DMS53 (cell line): ENCODE measurements around the gene CCR1.

Experiments
- DNase-seq: peaks from one replicate; lab custom pipeline; 2025; lab: John Stamatoyannopoulos, UW

Gene CCR1

DNA sequence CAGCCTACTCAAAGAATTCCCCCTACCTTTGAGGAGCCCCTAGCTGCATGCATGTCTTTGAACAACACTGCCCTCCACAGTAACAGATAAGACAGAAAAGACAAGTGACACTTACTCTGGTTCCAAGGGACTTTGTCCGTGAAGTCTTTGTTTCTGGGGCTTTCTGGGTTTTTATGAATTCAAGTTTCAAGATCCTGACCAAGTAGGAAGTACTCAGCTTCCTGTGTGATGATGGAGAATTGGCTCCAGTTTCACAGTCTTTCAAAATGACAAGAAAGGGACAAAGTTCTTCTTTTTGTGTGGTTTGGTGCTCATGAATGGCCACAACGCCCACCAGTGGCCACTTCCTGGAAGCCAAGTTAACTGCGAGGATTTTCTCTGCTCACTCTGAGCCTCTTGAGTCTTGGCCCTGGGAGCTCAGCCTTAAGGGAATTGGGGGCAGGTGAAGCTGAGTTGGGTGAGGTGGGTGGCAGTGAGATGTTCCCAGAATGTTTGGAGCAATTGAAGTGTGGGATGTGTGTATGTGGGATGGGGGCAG is at the start of gene CCR1:
TSS of gene CCR1 (minus strand) at position 147 of the 538 bp plus-strand sequence. CDS start 4,000 bp downstream, outside the sequence.
- peak; percentile 15 for DNase-seq

DNA sequence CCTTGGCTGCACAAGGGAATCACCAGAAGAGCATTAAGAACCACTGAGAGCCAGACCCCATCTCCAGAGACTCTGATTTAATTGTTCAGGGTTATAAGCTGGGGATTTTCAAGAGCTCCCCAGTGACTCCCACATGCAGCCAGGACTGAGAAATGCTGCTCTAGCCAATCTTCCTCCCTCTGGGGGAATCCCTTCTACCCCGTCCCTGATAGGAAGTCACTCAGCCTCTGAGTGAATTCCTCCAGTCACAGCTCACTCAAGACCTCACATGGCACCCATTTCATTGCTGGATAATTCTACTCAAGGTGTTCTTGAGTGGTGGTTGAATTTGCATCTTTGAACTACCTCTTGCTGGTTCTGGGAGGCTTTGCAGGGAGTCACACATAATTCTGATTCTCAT is 44.9 kb upstream of the CCR1 start:
- DNase-seq: no peak

DNA sequence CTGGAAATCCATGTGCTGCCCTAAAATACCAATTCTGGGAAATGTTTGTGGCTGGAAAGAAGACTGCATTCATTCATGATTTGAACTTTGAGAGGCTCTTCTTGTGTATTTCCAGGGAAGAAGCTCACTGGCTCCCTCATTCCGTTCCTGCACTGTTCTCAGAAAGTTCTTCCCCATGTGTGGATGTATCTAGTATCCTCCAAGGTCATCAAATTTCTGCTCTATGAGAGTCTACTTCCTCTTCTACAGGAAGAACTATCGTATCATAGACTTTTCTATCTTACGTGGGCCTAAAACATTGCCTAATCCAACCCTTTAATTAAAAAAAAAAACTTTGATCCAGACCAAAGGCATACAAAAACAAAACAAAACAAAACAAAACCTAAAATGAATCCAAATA is 37.0 kb upstream of the CCR1 start:
- no peak for DNase-seq

DNA sequence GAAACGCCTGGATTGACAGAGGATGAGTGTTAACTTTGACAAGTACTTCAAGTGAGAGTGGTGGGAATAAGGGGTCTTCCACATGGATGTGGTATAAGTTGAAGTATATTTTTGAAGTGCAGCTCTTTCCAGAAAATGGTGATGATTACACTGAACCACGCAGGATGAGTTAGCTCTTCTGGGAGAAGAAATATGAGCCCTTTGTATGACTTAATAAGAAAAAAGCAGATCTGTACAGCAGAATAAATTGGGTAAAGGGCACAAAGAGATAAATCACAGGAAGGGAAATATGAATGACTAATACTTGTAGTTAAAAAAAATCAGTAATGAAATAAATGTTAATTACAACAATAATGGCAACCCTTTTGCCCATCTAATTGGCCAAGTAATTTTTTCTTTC is 35.4 kb upstream of the CCR1 start:
- no peak for DNase-seq

DNA sequence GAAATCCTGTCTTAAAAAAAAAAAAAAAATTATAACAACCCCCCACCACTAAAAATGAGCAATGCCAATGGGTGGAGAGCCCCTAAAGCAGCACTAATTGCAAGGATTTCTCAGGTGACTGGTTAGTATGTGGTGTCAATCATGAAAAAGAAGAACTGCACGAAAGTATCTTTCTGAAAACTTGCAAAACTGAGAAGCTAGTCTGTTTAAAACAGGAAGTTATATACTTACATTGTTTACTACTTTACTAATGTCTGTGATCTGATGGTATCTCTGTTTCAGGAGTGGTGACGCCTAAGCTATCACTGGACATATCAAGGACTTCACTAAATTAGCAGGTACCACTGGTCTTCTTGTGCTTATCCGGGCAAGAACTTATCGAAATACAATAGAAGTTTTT is 34.0 kb upstream of the CCR1 start, which contains the start of gene CCR3:
TSS of gene CCR3 (plus strand) at position 341 of the 400 bp plus-strand sequence. CDS start 22,699 bp downstream, outside the sequence.
- no peak for DNase-seq

DNA sequence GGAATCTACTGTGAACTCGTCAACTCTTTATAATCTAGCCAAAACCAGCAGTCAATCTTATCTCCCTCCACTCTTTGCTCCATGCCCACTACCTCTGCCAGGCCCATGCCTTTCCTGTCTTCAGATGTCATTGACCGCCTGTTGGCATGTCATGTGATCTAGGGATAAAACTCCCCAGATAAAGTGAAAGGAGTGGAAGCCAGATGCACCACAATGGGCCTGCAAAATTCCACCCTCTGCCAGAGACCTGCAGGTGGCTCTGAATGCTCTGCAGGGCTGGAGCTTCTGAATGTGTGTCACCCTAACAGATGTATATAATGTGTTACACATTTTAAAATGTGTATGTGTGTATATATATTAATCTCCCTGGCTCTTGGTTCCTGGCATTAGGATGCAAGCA is 31.8 kb upstream of the CCR1 start:
- DNase-seq: no peak

DNA sequence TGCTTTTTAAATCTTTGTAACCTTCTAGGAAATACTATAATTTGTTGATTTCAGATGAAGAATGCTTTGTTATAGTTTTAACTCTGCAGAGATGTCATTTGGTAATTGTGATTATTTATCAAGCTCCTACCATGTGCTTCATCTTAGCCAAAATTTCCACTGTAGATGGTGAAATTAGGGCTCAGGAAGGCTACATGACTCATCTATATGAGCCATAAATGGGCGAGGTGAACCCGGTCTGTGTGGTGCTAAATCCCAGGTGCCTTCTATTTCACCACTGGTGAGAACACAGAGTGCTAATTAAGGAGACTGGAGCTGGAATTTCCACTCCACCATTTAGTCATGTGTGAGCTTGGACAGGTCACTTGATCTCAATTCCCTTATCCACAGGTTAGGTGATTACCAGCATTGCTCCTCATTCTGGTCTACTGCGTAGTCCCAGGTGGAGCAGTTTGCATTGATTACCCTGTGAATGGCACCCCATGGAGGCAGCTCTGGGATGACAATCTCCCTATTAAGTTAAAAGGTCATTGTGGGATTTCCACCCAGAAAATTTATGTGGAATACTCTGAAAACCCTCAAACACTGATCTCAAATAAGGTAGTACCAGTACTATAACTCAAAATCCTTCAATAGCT is 31.3 kb upstream of the CCR1 start:
- DNase-seq: no peak

DNA sequence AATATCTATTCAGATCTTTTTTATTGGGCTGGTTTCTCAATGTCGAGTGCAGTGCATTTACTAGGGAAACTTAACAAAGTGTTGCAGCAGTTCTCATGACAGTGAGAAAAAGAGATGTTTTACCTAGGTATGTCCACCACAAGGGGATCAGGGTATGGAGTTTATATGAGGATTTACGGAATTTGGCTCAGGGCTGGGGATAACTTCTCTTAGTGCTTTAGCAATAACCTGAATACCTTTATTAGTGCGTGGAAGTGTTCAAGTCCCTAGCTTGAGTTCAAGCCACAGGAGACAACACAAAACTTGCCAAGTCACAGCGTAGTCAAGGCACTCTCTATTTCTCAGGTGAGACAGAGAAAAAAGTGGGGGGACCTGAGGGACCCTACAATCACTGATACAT is 30.3 kb upstream of the CCR1 start:
- DNase-seq: no peak

DNA sequence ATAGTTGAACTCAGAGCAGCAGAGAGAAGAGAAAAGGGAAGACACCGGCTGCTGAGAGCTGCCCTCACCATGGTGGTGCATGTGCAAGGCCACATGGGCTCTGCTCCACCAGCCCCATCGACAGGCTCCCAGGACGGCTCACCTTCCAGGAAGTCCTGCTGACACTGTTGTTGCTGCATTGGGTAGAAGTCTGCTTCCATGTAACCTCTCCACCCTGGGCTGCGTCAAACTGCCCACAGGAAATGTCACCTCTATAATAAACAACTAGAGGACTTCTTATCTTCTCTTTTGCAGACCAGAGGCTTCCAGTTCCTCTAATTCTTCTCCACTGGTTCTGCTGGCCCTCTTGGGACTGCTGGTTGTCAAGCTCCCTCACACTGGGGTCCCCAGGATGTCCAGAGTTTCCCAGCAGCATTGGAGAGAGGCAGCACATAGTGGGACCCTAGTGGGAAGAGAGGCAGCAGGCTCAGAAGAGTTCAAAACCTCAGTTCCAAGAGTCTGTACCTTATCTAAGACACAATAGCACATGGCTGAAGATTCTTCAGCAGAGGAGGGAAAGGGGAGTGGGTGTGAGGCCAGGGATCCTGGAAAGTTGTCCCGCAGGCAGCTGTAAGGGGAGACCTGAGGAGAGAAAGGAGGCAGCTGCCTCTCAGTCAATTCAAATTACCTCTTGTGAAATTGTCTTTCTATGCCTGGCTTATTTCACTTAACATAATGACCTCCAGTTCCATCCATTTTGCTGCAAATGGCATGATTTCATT is 28.4 kb upstream of the CCR1 start:
- no peak for DNase-seq

DNA sequence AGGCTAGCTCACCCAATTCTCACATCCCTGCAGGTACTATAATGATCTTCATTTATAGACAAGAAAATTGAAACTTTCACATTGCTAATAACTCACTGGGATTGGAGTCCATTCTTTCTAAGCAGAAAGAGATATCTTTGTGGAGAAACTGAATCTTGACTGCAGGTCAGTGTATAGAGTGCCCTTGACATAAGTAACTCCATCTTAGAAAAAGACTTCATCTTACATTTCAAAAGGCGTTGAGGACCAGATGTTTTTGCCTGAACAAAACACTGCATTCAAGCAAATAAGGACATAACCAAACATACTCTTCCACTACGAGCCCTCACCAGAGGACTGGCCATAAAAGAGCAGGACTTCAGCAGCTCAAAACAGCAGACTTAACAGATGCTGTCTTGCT is 27.3 kb upstream of the CCR1 start:
- DNase-seq: no peak

DNA sequence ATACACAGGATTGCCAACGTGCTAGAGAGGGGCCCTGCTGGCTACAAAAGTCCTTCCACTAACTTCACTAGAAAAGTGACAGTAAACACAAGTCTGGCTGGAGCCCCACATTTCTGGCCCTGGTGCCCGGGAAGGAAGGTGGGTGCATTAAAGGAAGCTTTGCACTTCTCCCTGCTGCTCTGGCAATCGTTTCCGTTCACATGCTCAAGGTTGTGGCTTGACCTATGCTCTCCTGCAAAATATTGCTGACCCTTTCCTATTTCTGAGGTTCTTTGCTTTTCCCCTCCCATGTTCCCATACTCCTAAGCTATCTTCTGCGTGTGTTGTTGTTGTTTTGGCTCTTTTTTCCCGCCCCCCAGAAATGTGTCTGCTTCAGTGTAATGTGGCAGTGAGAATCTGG is 25.1 kb upstream of the CCR1 start:
- no peak for DNase-seq

DNA sequence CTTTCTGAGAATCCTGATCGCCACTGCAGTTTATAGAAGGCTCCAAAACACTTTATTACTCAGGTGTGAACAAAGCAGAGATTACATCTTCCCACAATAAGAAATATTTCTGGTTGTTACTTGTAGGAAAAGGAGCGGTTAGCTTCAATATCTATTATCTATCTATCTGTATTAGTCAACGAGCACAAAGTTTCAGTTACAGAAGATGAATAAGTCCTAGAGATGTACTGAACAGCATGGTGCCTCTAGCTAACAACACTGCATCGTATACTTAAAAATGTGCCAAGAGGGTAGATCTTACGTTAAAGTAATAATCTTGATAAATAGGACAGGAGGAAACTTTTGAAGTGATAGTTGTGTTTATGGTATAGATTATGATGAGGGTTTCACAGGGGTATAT is 23.2 kb upstream of the CCR1 start:
- no peak for DNase-seq

DNA sequence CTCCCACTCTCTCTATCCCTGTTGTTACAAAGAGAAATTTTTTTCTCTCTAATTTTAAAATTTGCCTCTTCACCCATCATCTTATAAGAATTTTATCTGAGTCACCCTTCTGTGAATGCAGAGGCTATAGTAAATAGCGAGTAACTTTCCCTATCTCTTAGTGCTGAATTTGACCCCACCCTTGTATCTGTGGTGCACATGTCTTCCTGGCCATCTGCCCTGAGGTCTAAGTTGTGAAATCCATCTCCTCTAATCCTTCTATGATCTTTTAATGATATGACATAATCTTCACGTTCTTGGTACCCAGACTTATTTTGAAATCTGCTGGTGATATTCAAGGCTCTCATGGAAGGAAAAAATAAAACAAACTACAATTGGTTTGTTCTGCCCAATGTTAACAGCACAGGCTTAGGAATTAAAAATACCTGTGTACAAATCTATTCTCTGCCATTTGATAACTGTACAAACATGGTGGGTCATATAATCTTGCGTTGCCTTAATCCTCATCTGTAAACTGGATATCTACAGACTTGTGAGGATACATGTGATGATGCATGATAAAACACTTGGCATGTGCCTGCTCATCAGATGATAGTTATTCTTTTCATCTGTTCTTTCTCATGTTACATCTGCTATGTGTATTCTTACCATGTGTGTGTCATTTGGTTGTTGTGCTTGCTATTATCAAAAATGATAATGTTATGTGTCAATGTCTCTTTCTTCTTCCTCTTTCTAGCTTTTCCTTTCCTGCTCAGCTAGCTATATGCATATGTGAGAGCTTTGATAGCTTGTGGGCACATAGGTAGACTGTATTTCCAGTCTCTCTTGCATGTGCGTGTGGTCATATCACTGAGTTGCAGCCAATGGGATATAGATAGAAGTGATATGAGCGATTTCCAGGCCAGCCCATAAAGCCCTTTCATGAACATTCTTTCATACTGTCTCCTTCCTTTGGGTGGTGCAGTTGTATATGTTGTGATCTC is 20.4 kb upstream of the CCR1 start:
- no peak for DNase-seq

DNA sequence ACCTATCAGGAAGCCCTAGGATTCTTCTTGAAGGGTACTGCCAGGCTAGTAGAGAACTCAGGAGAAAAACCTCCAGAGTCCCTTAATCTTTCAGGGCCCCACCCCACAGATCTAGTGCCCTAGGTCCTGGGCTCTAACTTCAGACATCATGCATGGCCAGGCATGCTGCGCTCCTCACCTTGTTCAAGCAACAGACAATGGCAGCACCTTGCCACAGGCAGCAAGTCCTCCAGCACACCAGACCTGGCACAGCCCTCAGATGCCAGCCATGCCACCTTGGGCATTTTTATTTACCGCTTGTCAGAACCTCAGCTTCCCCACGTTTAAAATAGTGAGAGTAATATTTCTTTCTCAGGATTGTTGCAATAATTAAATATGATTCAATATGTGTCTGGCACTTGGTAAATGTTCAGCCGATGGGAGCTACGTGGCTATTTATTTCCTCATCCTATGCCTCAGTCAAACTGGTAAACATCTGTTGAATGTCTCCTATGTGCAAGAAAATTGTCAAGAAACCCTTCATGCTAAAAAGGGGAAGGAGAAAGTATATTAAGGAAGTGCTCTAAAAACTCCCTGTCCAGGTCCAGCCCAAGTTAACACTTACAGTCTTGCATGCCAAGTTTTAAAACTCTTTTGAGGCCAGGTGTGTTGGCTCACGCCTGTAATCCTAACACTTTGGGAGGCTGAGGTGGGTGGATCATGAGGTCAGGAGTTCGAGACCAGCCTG is 14.5 kb upstream of the CCR1 start:
- DNase-seq: no peak

DNA sequence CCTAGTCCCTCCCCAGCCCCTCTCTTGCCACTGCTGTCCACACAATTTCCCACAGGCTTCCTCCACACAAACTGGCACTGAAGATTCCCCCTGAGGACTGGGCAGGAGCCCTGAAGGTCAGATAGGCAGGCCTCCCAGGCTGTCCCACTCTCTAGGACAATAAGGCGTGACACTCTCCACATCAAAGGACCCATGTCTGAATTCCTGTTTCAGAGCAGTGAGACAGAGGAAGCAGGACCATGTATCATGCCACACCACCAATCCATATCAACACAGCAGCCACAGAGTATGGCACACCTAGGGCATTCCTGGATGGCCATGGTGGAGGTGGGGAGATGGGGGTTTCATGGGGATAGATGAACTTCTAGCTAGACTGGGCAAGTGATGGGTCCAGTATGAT is 13.8 kb upstream of the CCR1 start:
- no peak for DNase-seq

DNA sequence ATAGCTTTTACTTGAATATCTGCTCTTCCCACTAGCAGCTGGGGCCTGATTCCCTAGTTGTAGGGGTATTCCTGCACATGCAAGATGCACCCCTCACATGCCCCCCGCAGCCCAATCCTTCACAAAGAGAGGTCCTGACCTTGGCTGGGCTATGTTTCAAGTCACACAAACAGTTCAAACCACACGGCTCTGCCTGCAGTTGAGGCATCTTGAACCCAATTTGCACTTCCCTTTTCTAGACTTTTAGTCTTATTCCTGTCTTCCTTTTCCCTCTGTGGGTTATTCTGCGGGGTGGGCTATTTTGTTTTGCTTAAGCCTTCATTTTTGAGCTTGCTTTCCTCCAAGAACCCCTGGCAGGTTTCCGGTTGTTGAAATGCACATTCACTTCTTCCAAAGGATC is 13.3 kb upstream of the CCR1 start:
- no peak for DNase-seq

DNA sequence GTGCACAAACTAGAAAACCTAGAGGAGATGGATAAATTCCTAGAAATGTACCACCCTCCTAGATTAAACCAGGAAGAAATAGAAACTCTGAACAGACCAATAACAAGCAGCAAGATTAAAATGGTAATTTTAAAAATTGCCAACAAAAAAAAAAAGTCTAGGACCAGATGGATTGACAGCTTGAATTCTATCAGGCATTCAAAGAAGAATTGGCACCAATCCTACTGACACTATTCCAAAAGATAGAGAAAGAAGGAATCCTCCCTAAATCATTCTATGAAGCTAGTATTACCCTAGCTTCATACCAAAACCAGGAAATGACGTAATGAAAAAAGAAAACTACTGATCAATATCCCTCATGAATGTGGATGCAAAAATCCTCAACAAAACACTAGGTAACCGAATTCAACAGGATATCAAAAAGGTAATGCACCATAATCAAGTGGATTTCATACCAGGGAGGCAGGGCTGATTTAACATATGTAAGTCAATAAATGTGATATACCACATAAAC is 10.1 kb upstream of the CCR1 start:
- no peak for DNase-seq

DNA sequence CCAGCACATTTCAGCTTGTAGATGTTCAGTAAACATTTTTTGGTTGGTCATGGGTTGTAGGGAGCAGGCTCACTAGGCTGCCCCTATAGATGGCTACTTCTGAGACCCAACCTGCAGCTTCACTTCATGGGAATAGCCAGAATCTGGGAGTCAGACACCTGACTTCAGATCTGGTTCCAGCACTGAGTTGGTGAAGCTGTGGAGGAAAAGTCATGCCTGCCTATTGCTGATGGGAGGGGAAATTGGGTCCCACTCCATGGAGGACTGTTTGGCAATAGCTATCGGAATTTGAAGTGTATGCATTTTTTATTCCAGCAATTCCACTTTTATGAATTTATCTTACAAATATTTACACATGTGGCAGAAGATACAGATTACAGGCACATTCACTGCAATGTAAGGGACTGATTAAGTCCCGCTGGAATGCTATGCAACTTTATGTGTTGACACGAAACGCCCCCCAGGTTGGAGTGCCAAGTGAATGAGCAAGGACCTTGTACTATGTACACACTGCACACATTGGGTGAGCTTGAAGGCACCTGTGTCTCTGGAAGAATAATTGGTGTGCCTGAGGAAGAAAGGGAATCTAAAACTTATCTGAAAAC is 7.8 kb upstream of the CCR1 start:
- DNase-seq: no peak

DNA sequence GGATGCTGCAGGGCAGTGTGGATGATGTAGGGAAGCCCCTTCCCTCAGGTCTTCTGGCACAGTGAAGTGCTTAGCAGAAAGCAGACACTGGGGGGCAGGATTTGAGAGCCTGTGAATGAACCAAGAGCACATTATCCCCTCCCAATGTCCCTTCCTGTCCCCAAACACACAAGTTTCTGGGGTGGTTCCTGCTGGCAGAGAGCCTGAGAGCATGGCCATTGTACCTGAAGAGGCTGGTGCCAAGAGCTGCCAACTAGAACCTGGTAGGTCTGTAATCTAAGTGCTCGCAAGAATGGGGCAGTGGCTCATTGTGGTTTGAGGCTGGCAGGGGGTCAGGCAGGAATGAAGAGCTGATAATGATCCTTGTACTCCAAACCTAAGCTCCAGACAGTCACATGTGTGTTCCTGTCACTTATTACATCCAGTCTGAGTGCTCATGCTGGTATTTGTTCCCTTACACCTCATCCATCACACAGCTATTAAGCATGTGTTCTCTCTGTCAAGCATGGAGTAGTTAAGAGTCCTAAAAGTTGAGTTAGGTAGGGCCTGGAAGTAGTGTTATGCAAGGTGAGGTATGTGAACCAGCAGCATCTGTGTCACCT is 6.7 kb upstream of the CCR1 start:
- DNase-seq: no peak

DNA sequence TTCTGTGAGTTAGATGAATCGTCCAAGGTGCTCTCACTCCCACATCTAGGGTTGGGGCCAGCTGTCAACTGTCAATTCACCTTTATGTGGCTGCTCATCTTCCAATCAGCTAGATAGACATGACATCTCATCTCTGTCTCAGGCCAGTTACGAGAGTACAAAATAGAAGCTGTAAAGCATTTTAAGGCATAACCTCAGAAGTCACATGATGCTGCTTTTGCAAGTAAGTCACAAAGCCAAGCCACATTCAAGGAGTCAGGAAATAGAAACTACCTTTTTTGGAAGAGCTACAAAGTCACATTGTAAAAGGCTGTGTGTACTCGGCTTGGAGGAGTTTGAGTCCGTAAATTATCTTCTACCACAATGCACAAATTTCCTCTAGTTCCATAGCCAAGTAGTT is 5.1 kb upstream of the CCR1 start:
- no peak for DNase-seq

DNA sequence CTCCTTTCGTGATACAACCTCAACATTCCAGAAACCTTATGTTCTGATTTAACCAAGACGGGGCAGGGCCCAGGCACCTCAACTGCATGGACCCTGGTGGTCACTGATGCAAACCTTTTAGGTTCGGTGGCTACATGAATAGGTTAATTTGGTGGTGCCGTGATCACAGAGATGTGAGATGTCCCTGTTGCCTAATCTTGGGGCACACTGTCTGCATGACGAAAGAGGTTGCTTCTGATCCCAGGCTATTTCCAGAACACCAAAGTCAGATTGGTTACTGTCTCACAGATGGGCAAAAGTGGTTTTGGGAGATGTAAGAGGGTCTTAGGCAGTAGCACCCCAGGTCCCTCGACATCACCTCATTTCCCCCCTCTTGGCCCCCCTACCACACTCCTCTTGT is 4.0 kb upstream of the CCR1 start:
- DNase-seq: no peak
